ENCODE measurements around the gene KRT76. TPM values are rescaled to one million over a fixed set of nuclear protein-coding genes. Genes with fewer than 3 reads are reported as not detected.

The KRT76 gene
- total RNA-seq, 2 experiments from 2014 or later: not detected

DNA sequence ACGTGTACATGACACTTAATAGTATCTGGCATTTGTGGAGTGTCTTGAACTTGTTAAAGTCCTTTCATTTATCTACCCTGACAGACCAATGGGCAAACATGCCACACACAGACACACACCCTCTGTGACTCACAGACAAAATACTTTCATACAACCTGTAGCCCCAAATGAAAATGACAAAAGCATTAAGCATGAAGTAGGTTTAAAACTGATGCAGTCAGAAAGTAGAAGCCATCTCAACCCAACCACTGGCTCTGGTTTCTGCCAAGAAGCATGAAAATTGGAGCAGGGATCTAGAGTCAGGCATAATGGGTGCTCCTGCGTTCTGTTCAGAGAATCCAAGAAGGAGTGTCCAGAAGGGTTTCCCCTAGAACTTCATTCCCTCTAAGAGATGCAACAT is 50.7 kb downstream of the KRT76 start:
- no peaks in the 10 kb centered on the region for H3K27me3 Mint-ChIP-seq (ENCODE audit: low read depth)
- no peaks in the 10 kb centered on the region for H3K36me3 Mint-ChIP-seq (ENCODE audit: low read depth)
- CTCF ChIA-PET: interaction anchor here (0.7 to 1.1 kb wide), 2 partner anchors 144 to 153 kb away, joined by 3 read pairs; no protein-coding TSS in a partner anchor
- H3K4me3 Mint-ChIP-seq: no peak overlapping the region
- no peak overlapping the region for H3K27ac Mint-ChIP-seq
- no peaks in the 10 kb centered on the region for H3K4me1 Mint-ChIP-seq (ENCODE audit: low read depth)
- no peaks in the 10 kb centered on the region for H3K9me3 Mint-ChIP-seq
- intact Hi-C loops (cut with micrococcal nuclease): no loop called here
- no peak for DNase-seq

DNA sequence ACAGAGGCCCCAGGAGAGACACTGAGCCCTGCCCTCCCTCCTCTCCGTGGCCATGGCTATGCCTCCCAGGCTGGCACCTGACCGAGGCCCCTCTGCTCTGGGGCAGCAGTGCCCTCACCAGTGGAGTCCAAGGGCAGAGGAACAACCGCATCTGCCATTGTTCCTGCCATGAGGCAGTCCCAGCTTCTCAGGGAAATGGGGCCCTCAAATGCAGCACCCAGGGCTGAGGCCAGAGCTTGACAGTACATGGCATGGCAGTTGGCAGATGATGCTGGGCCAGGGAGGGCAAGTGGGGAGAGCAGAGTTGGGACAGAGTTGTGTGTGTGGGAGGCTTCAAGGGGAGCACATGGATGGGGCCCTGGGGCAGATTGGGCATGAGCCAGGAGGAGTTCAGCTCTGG is 52.8 kb downstream of the KRT76 start:
- CTCF ChIA-PET: no interaction called here
- no peak overlapping the region for H3K27ac Mint-ChIP-seq
- no peak for DNase-seq
- H3K4me1 Mint-ChIP-seq (ENCODE audit: low read depth): no peaks in the 10 kb centered on the region
- no peaks in the 10 kb centered on the region for H3K27me3 Mint-ChIP-seq (ENCODE audit: low read depth)
- no peaks in the 10 kb centered on the region for H3K9me3 Mint-ChIP-seq
- intact Hi-C loops (cut with micrococcal nuclease): no loop called here
- H3K36me3 Mint-ChIP-seq (ENCODE audit: low read depth): no peaks in the 10 kb centered on the region
- H3K4me3 Mint-ChIP-seq: no peak overlapping the region

DNA sequence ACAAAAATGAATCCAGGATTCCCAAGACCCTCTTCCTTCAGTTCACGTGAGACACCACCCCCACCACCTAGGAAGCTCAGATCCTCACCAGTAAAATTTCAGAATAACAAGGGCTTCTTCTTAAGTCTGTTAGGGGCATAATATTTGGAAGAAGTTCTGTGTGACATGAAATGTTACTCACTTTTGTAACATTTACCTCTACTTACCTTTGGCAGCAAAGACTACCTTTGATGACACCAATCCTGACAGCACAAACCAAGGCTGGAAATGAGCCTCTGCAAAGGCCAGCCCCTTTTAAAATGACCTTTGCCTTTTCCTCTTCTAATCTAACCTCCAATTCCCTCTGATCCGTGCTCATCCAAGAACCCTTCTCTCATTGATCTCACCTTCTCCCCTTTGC is 54.5 kb downstream of the KRT76 start:
- H3K4me1 Mint-ChIP-seq (ENCODE audit: low read depth): no peaks in the 10 kb centered on the region
- intact Hi-C loops (cut with micrococcal nuclease): no loop called here
- CTCF ChIA-PET: no interaction called here
- no peak overlapping the region for H3K4me3 Mint-ChIP-seq
- H3K27ac Mint-ChIP-seq: no peak overlapping the region
- H3K36me3 Mint-ChIP-seq (ENCODE audit: low read depth): no peaks in the 10 kb centered on the region
- no peaks in the 10 kb centered on the region for H3K27me3 Mint-ChIP-seq (ENCODE audit: low read depth)
- no peaks in the 10 kb centered on the region for H3K9me3 Mint-ChIP-seq
- no peak for DNase-seq

DNA sequence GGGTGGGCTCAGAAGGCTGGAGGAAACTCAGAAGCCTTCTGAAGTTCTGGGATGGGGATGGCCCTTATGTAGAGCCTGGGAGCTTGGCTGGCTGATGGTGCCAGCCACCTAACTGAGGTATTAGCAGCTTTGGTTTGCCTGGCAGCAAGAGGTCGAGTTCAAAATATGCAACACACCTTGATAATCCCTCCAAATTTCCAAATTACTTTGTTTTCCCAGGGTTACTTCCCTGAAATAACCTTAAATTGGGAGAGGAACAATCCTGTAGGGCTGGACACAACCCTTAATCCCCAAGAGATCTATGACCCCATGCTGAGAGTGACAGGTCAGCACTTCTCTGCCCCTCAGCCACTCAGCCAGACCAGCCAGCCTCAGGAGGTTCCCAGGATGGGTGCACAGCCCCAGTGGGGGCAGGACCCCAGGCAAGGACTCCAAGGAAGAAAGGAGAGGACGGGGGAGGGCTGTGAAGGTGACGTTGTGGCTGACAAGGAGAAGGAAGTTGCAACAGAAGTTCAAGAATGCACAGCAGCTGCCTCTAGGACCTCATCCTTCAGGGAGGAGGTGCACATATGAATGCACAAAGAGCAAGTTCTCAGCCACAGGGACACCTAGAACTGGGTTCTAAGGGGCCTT is 55.2 kb downstream of the KRT76 start:
- Mint-ChIP-seq H3K9me3 (no peaks in the 10 kb centered on the region), H3K4me3 (no peak overlapping the region), H3K4me1 (ENCODE audit: low read depth) (no peaks in the 10 kb centered on the region), H3K27ac (no peak overlapping the region), H3K36me3 (ENCODE audit: low read depth) (no peaks in the 10 kb centered on the region), H3K27me3 (ENCODE audit: low read depth) (no peaks in the 10 kb centered on the region)
- DNase-seq: no peak
- intact Hi-C loops (cut with micrococcal nuclease): no loop called here
- CTCF ChIA-PET: interaction anchor here (0.6 kb wide), 1 partner anchor 123 kb away, joined by 3 read pairs; no protein-coding TSS in a partner anchor

DNA sequence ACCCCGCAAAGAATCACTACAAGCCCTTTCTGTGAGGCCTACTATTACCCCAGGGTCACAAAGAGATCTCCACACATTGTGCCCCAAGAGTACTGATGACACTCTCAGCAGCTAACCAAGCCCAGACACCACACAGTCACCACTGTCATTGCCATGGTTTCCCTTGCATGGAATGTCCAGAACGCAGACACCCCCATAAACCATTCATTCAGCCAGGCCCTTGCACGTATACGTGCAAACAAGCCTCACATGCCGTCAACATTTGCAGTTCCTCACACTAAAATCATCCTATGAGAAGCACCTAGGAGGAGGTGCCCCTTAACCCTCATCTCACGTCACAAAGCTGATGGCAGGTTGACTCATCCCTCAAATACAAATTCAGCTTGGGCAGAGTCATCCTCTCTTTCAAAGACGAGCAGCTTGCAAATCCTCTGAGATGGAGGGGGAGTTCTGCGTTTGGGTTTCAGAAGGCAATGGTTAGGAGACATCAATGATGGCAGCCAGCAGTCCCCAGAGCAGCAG is 56.7 kb downstream of the KRT76 start:
- Mint-ChIP-seq H3K4me3 (no peak overlapping the region), H3K36me3 (ENCODE audit: low read depth) (no peaks in the 10 kb centered on the region), H3K9me3 (no peaks in the 10 kb centered on the region), H3K27me3 (ENCODE audit: low read depth) (no peaks in the 10 kb centered on the region), H3K27ac (no peak overlapping the region), H3K4me1 (ENCODE audit: low read depth) (no peaks in the 10 kb centered on the region)
- intact Hi-C loops (cut with micrococcal nuclease): no loop called here
- no peak for DNase-seq
- CTCF ChIA-PET: no interaction called here

Other genes starting within 250 kb of the KRT76 start
- gene KRT71, start 224.2 kb downstream of the KRT76 start, total RNA-seq: not detected
- gene KRT74, start 203.5 kb downstream of the KRT76 start, total RNA-seq: not detected
- 1 to 10 TPM; 2.3 TPM for gene KRT72, start 175.9 kb downstream of the KRT76 start, total RNA-seq
- 1 to 10 TPM; 1.4 to 2.1 TPM for gene KRT73, start 158.8 kb downstream of the KRT76 start, total RNA-seq
- gene KRT2, start 125.1 kb downstream of the KRT76 start, total RNA-seq: not detected
- gene KRT1, start 96.9 kb downstream of the KRT76 start, total RNA-seq: not detected
- gene KRT77, start 73.8 kb downstream of the KRT76 start, total RNA-seq: not detected
- not detected for gene KRT3, start 18.8 kb upstream of the KRT76 start, total RNA-seq
- gene KRT4, start 36.8 kb upstream of the KRT76 start, total RNA-seq: not detected
- not detected for gene KRT79, start 57.0 kb upstream of the KRT76 start, total RNA-seq
- not detected for gene KRT78, start 71.6 kb upstream of the KRT76 start, total RNA-seq
- under 1 TPM; 0.24 to 0.40 TPM for gene KRT8, start 127.7 kb upstream of the KRT76 start, total RNA-seq
- 1 to 10 TPM; 7.5 to 7.9 TPM for gene KRT18, start 171.8 kb upstream of the KRT76 start, total RNA-seq
- 100 to 1,000 TPM; 813 to 821 TPM for gene EIF4B, start 229.1 kb upstream of the KRT76 start, total RNA-seq

Data from activated naive CD4-positive, alpha-beta T cell treated with anti-CD3 and anti-CD28 coated beads for 36 hours (primary cell).